Activated gamma-delta T cell treated with Interleukin-2 at 50 U/mL for 16 hours (primary cell): ENCODE results near the gene MVK.

Experiments used
- DNase-seq: peaks from one replicate; pipeline ENCODE4 v3.0.0-alpha.2; 2020

MVK gene

DNA sequence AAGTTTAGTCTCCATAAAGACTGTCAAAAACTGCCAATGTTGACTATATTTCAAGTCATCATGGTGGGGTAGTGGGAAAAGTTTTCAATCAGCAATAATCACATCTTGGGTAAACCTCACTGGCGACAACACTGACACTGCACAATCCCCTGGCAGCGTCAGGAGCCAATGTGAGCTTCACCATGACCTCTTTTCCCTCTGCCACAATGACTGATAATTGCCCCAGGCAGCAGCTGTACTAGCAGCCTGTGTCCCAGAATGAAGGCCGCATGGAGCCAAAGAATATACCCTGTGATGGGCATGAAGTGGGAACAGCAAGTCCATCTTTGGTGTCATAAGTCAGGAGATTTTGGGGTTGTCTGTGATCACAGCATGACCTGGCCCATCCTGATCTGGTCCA, 5.6 kb upstream of the MVK start:
- DNase-seq, result no peak

DNA sequence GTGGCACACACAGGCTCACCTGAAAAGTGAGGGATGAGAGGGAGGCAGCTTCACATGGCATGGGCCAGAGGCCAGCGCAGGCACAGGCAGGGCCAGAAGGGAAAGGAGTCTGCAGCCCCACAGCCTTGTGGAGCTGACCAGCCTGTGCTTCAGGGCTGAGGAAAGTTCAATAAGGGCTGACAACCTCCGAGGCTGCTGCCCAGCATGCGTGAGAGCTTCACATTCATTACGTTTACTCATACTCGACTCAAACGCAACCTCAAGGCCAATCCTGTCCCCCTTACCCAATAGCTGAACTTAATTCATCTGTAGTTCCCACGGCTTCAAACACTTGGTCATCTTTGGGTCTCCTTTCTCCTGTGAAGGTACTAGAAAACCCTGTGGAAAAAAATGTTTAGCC, 5.1 kb upstream of the MVK start:
- DNase-seq, result no peak

DNA sequence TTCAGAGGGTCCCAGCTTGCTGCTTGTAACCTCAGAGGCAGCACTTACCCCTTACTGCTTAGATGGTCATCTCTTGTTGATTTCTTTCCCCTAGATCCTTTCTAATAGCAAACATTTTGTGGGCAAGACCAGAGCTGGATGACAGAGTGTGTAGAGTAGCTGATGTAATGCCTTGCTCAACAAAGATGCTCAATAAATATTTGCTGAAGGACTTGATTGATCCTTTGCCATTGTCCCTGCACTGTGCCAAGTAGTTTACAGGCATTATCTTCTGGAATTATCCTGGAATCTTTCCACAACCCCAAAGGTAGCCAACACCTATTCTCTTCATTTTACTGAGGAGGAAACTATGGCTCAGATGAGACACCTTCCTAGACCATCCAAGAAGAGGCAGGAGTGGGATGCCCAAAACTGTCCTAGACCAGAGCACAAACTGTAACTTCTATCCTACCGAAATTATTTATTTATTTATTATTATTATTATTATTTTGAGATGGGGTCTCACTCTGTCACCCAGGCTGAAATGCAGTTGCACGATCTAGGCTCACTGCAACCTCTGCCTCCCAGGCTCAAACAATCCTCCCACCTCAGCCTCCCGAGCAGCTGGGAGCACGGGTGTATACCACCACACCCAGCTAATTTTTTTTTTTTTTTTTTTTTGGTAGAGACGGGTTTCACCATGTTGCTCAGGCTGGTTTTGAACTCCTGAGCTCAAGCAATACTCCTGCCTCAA, 1.7 kb upstream of the MVK start:
- no peak for DNase-seq

- DNase-seq, result no peak
Measured at GRCh38 chr12:109572506-109572845, 1.1 kb upstream of the MVK start.

DNA sequence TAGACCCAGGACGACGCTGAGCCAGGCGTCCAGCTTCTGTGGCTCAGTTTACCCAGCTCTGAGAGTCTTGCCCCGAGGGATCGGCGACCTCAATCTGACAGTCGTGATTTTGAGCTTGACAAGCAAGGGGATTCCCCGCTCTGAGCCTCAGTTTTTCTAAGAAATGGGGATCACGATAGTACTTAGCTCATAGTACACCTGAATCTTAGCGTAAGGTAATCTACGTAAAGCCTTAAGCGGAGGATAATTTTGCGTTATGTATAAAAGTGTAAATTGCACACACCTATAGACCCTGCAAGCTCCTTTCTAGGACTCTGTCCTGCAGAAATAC, 285 bp downstream of the MVK start:
- DNase-seq, result no peak

DNA sequence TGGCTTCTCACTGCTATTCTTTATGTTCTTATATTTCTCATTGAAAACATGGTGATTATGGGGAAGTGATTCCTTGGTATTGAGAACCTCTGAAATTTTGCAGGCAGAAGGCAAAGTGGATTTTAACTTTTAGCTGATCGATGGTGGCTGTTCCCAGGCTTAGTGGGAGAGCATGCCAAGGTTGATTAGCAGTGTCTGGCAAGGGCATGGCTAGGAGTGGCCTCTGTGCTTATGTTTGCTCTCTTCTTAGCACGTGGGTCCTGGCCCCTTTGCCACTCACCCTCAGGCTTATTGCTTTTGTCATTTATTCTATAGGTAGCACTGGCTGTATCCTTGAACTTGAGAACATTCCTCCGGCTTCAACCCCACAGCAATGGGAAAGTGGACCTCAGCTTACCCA, 2.1 kb downstream of the MVK start:
- no peak for DNase-seq

GRCh38 chr12:109577311-109577710, 3.7 kb downstream of the MVK start:
- no peak for DNase-seq

DNA sequence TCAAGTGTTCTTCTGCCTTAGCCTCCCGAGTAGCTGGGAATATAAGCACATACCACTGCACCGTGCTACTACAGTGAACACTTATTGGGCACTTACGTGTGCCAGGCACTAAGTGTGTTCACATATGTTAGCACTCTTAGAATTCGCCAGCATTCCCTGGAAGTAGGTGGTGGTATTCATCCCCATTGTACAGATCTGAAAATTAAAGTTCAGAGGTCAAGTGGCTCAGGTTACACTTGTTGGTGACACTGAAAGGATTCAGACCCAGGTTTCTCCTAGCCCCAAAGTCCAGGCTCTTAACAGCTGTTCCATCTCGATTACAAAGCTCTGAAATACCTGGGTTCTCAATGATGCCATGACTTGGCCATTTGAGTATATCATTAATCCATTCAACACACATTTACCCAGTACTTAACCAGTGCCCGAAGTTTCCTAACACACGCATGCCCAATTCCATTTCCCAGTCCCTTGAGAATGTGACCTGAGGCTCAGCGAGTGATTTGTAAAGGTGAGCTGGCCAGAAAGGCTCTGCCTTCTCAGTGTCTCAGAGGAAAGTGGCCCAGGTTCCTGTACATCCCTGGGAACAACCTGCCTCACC, 4.8 kb downstream of the MVK start:
- DNase-seq, result no peak

DNA sequence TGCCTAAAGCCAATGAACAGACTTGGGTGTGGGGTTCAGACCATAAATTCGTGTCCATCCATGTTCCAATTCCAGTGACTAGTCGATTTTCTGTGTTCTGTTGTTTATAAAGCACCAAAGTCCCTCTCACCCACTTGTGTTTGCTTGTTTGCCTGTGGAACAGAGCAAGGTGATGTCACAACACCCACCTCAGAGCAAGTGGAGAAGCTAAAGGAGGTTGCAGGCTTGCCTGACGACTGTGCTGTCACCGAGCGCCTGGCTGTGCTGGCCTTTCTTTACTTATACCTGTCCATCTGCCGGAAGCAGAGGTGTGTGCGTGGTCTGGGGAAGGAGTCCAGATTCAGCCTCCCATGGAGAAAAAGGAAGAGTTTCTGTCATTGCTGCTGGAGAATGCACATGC, 6.0 kb downstream of the MVK start:
- no peak for DNase-seq

DNA sequence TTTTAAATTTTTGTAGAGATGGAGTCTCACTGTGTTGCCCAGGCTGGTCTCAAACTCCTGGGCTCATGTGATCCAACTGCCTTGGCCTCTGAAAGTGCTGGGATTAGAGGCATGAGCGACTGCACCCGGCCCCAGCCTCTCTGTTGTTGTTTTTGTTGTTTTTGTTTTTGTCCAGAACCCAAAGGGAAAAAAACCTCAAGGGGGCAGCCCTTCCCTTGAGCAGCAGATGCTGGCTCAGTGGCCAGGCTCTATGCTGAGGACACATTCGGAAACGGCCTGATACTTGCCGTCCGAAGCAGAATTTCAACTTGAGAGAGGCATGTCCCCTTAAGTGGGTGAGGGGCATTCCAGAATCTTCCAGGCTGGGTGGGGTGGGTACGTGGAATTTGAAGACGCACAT, 6.7 kb downstream of the MVK start:
- DNase-seq, result no peak

DNA sequence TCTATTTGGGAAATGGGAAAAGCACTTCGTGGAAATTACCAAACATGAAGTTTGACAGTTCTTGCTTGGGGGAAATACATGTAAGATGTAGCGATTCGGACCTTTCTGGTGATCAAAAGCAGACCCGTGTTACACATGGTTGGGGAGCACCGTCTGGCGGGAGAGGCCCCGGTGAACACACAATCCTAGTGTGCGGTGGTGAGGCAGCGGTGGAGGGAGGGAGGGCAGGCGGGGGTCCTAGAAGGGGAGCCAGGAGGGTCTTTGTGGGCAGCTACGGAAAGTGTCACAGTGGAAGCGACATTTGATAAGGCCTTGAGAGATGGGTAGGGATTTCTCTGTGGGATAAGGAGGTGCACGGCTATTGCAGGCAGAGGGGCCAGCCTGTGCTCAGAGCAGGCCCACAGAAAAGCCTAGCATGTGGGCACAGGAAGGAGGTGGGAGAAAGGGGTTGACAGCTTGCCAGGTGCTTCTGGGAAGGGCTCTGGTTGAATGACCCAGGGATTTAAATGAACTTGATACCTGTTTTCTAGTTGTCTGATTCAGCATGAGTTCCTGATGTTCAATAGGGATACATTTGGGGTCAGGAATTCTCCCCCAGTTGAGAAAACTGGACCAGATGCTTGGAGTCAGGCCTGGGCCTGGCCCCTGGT, 7.2 kb downstream of the MVK start:
- DNase-seq, result no peak

DNA sequence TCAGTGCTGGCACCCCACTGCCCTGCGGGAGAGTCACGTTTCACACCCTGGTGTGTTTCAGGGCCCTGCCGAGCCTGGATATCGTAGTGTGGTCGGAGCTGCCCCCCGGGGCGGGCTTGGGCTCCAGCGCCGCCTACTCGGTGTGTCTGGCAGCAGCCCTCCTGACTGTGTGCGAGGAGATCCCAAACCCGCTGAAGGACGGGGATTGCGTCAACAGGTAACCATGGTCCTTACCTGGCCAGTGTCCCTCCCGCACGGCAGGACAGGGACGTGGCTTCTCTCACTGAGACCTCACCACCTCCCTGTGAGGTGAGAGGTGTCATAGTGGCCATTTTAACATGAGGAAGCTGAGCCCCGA, 7.7 kb downstream of the MVK start:
- no peak for DNase-seq

GRCh38 chr12:109581856-109582255, 8.3 kb downstream of the MVK start:
- DNase-seq, result no peak

GRCh38 chr12:109582636-109583035, 9.0 kb downstream of the MVK start:
- no peak for DNase-seq

DNA sequence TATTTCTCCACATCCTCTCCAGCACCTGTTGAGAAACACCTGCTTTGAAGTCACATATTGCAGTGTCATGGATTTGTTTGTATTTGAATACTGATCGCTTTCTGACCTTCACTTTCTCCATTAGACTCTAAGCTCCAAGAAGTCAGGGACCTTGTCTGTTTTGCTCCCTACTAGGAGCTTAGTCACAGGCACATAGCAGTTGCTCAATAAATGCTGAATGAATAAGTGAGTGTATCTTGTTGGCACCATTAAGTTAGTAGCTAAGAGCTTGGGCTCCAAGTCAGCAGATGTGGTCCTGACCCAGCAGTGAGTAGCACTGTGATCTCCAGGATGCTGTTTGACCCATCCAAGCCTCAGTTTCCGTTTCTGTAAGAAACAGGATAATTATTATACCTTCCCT, 10.1 kb downstream of the MVK start:
- DNase-seq, result no peak

- DNase-seq, result no peak
Measured at GRCh38 chr12:109586385-109587296, 13.0 kb downstream of the MVK start.

DNA sequence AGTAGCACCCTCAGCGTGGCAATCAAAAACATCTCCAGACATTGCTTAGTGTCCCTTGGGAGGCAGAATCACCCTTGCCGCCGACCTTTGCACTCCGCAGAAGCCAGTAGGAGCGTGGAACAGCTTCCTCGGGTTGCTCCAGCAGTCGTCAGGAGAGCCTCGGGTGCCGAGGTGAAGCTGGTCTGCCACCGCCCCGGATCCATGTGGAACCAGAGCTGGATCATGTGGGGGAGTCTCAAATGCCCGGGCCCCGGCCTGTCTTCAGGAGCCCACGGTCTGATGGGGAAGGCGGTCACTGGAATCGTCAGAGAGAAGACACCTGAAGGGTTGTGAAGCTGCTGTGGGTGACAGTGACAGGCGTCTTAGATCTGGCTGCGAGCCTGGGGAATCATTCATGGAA, 14.3 kb downstream of the MVK start:
- no peak for DNase-seq

GRCh38 chr12:109588461-109589239, 15.1 kb downstream of the MVK start:
- no peak for DNase-seq

DNA sequence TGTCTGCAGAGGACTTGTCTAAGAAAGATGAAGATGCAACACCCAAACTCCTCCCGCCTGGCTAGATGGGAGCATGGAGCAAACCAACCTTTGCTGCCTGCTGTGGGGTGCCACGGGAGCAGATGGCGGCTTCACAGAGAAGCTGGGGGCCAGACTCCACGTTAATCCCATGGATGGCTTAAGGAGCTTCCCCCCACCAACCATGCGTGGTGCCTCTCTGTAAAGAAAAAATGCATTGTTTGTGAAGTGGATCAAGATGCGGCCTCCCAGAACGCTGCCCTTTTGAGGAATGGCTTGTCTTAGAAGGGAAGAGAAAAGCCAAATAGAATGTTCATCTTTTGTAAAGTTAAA, 15.6 kb downstream of the MVK start:
- no peak for DNase-seq

DNA sequence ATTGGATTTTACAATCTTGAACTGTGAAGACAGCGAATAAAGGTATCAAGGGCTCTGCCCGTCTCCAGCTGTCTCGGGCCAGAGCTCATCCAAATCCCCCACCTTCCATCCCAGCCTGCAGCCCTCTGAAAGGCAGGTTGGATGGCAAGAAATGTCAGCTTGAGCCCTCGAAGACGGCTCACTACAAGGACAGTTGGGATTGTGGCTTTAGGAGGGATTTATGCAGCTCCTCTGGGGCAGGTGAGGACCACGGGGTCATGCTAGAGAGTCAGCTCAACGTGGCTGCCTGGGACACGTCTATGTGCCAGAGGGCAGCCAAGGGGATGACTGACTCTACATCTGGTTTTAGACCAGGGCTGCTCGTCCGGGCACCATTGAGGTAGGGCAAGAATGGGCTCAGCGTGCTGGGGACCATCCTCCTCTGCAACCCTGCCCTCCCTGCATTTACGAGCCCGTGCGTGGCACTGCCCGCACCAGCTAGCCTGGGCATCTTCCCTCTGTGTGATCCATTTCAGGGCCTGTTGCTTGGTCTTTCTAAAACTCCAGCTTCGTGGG, 16.2 kb downstream of the MVK start:
- DNase-seq, result no peak

GRCh38 chr12:109590566-109590965, 17.0 kb downstream of the MVK start:
- DNase-seq, result no peak

GRCh38 chr12:109591041-109591440, 17.4 kb downstream of the MVK start:
- no peak for DNase-seq
